ENCODE measurements around the gene GDPD3.

The GDPD3 gene

GRCh38 chr16:30141750-30142149 lies 28.4 kb upstream of the GDPD3 start:
- no peak for DNase-seq (ENCODE audit: low read depth)
- in situ Hi-C loops (cut with HindIII; ENCODE audit: low sequenced_read_pairs), result no loop called here
- TF ChIP-seq, protein P1, sequence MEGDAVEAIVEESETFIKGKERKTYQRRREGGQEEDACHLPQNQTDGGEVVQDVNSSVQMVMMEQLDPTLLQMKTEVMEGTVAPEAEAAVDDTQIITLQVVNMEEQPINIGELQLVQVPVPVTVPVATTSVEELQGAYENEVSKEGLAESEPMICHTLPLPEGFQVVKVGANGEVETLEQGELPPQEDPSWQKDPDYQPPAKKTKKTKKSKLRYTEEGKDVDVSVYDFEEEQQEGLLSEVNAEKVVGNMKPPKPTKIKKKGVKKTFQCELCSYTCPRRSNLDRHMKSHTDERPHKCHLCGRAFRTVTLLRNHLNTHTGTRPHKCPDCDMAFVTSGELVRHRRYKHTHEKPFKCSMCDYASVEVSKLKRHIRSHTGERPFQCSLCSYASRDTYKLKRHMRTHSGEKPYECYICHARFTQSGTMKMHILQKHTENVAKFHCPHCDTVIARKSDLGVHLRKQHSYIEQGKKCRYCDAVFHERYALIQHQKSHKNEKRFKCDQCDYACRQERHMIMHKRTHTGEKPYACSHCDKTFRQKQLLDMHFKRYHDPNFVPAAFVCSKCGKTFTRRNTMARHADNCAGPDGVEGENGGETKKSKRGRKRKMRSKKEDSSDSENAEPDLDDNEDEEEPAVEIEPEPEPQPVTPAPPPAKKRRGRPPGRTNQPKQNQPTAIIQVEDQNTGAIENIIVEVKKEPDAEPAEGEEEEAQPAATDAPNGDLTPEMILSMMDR (IDR thresholded peaks at IDR 0.05; ENCODE audit: low read depth, low read length, missing control alignments), result no peak
- no peak overlapping the region for H3K4me3 ChIP-seq (ENCODE audit: low read depth, low read length)

- H3K4me3 ChIP-seq (ENCODE audit: low read depth, low read length), result no peak overlapping the region
- in situ Hi-C loops (cut with HindIII; ENCODE audit: low sequenced_read_pairs), result no loop called here
- no peak for DNase-seq (ENCODE audit: low read depth)
- TF ChIP-seq, protein P1 (IDR thresholded peaks at IDR 0.05; ENCODE audit: low read depth, low read length, missing control alignments), result no peak
Measured at GRCh38 chr16:30139583-30140481, 26.5 kb upstream of the GDPD3 start.

- in situ Hi-C loops (cut with HindIII; ENCODE audit: low sequenced_read_pairs), result no loop called here
- no peak for DNase-seq (ENCODE audit: low read depth)
Measured at GRCh38 chr16:30137897-30138296, 24.6 kb upstream of the GDPD3 start.

GRCh38 chr16:30136971-30137605 lies 23.8 kb upstream of the GDPD3 start:
- TF ChIP-seq, protein P1 (IDR thresholded peaks at IDR 0.05; ENCODE audit: low read depth, low read length, missing control alignments), result no peak
- in situ Hi-C loops (cut with HindIII; ENCODE audit: low sequenced_read_pairs), result no loop called here
- H3K4me3 ChIP-seq (ENCODE audit: low read depth, low read length), result no peak overlapping the region
- no peak for DNase-seq (ENCODE audit: low read depth)

More at GRCh38 chr16:30137897-30138296, 24.6 kb upstream of the GDPD3 start:
- TF ChIP-seq, protein P1 (IDR thresholded peaks at IDR 0.05; ENCODE audit: low read depth, low read length, missing control alignments), result no peak
- H3K4me3 ChIP-seq (ENCODE audit: low read depth, low read length), result no peak overlapping the region

DNA sequence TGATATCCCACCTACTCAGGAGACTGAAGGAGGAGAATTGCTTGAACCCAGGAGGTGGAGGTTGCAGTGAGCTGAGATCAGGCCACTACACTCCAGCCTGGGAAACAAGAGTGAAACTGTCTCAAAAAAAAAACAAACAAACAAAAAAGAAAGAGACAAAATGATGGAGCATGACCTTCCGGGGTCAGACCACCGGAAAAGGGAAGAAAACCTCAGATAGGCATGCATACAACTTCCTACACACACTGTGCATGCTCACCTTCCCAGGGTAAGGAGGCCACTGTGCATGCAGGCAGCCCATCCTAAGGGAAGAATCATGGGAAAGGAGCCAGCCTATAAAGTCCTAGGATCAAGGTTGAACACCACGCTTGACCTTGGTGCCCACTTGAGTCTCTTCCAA lies 19.3 kb upstream of the GDPD3 start:
- no peak overlapping the region for H3K4me3 ChIP-seq (ENCODE audit: low read depth, low read length)
- TF ChIP-seq, protein P1 (IDR thresholded peaks at IDR 0.05; ENCODE audit: low read depth, low read length, missing control alignments), result no peak
- in situ Hi-C loops (cut with HindIII; ENCODE audit: low sequenced_read_pairs), result no loop called here
- no peak for DNase-seq (ENCODE audit: low read depth)

GRCh38 chr16:30131869-30132475 lies 18.6 kb upstream of the GDPD3 start:
- no peak for DNase-seq (ENCODE audit: low read depth)
- TF ChIP-seq, protein P1 (IDR thresholded peaks at IDR 0.05; ENCODE audit: low read depth, low read length, missing control alignments), result no peak
- no peak overlapping the region for H3K4me3 ChIP-seq (ENCODE audit: low read depth, low read length)
- in situ Hi-C loops (cut with HindIII; ENCODE audit: low sequenced_read_pairs), result no loop called here

All from astrocyte of the cerebellum (primary cell).